OCI-LY1 (cell line): ENCODE data around the gene PLEKHJ1.
A peak's percentile ranks its signal among the peaks of the same experiment; 100 is the strongest.

Experiments used
- H2AFZ ChIP-seq: fragments of 200-600 bp; sonication (generic), shearing (Covaris generic); 2 replicates; pipeline ENCODE4 v1.6.0; 2014; ENCODE audit warnings: antibody characterized with exemption, mild to moderate bottlenecking, low read length
- H3F3A ChIP-seq: fragments of 200-600 bp; sonication (generic), shearing (Covaris generic); 2 replicates; pipeline ENCODE4 v1.6.0; 2014; ENCODE audit warnings: mild to moderate bottlenecking, antibody characterized with exemption, low read length, moderate library complexity; ENCODE audit not compliant: insufficient read depth
- H3K27ac ChIP-seq: fragments of 200-600 bp; sonication (generic); 2 replicates; pipeline ENCODE4 v1.5.1; 2014; ENCODE audit warnings: low read length, mixed run types, mild to moderate bottlenecking, low read depth; ENCODE audit not compliant: poor library complexity, severe bottlenecking
- H3K27me3 ChIP-seq: fragments of 200-600 bp; sonication (generic); 2 replicates; pipeline ENCODE4 v1.6.0; 2014; ENCODE audit warnings: antibody characterized with exemption, mild to moderate bottlenecking, low read length, moderate library complexity; ENCODE audit not compliant: insufficient read depth
- H3K36me3 ChIP-seq: fragments of 200-600 bp; sonication (generic); 2 replicates; pipeline ENCODE4 v1.6.1; 2014; ENCODE audit warnings: mild to moderate bottlenecking, antibody characterized with exemption, low read length, moderate library complexity, mixed read lengths; ENCODE audit not compliant: insufficient read depth
- H3K4me1 ChIP-seq: fragments of 200-600 bp; sonication (generic); 2 replicates; pipeline ENCODE4 v1.5.1; 2014; ENCODE audit warnings: mild to moderate bottlenecking, low read length, moderate library complexity; ENCODE audit not compliant: insufficient read depth, severe bottlenecking
- H3K4me2 ChIP-seq: fragments of 200-600 bp; sonication (generic), shearing (Covaris generic); 2 replicates; pipeline ENCODE4 v1.6.1; 2014; ENCODE audit warnings: low read length
- H3K4me3 ChIP-seq: fragments of 200-600 bp; sonication (generic); 2 replicates; pipeline ENCODE4 v1.5.1; 2014; ENCODE audit warnings: low read length, low read depth, mild to moderate bottlenecking, mixed read lengths; ENCODE audit not compliant: poor library complexity, severe bottlenecking
- H3K79me2 ChIP-seq: fragments of 200-600 bp; shearing (Covaris generic); 2 replicates; pipeline ENCODE4 v1.6.1; 2016; ENCODE audit warnings: mixed run types, low read length, mixed read lengths; ENCODE audit not compliant: insufficient read depth
- H3K9ac ChIP-seq: fragments of 200-600 bp; sonication (generic), shearing (Covaris generic); 2 replicates; pipeline ENCODE4 v1.6.1; 2014; ENCODE audit warnings: mild to moderate bottlenecking, low read length, mixed read lengths
- H3K9me2 ChIP-seq: fragments of 200-600 bp; sonication (generic), shearing (Covaris generic); 2 replicates; pipeline ENCODE4 v1.6.1; 2014; ENCODE audit warnings: low read depth, mild to moderate bottlenecking, low read length, mixed read lengths
- H3K9me3 ChIP-seq: fragments of 200-600 bp; shearing (Covaris generic); 2 replicates; pipeline ENCODE4 v1.6.1; 2014; ENCODE audit warnings: low read length, mixed read lengths
- H4K20me1 ChIP-seq: fragments of 200-600 bp; sonication (generic), shearing (Covaris generic); 2 replicates; pipeline ENCODE4 v1.6.0; 2016; ENCODE audit warnings: mild to moderate bottlenecking, low read length; ENCODE audit not compliant: insufficient read depth
- EZH2 ChIP-seq: fragments of 200-600 bp; sonication (generic), shearing (Covaris generic); IDR thresholded peaks from 2 replicates; pipeline ENCODE4 v1.8.0; 2017; ENCODE audit warnings: borderline replicate concordance, mixed run types, mild to moderate bottlenecking, antibody characterized with exemption, low read length, moderate library complexity, mixed read lengths
- TF ChIP-seq, protein P1 (sequence below): fragments of 200-600 bp; sonication (generic), shearing (Covaris generic); IDR thresholded peaks from 2 replicates; pipeline ENCODE4 v1.5.1; 2017; ENCODE audit warnings: mild to moderate bottlenecking, antibody characterized with exemption, low read length, moderate library complexity, mixed read lengths

Gene PLEKHJ1

DNA sequence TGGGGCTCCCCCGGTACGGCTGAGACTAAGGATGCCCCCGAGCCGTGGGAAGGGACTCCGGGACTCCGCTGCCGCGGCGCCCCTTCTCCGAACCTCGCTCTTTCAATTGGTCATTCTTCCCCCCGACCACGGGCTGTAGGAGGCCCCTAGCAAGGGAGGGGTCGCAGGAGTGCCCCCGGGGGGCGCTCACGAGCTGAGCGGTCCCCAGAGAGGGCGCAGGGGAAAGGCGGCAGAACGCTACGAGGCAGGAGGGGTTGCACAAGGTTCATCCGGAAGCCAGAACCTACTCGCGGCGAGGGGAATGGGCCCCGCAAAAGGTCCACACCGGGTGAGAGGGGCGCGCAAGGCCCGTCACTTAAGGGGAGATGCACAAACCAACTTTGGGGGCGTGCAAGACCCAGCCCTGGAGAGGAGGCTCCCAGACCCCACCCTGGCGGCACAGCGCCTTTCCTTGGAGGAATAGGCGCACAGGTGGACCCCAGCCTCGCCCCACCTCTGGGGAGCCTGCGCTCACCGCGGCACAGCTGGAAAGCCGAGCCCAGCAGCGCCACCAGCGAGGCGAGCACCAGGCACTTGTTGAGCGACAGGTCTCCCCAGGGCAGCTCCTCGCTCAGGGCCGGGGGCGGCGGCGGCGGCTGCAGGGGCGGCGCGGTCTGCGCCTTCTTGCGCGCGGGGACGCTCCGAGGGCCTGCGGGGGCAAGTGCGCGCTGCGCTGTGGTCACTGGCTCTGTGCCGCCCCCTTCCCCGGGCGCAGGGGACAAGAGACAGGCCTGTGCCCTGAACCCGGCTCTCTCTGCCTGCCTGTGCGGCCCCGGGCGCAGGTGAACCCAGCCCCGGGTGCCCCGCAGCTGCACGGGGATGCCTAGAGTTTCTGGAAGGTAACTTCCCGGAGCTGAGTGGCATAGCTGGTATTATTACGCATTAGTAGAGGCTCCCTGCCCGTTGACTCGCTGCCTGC lies 17.3 kb upstream of the PLEKHJ1 start:
- Histone ChIP-seq H3K9ac (no peak overlapping the region), H3K27ac (no peak overlapping the region), H3K4me1 (peaks cover 25% of the 10 kb centered on the region), H3K9me3 (no peaks in the 10 kb centered on the region), H3K27me3 (no peaks in the 10 kb centered on the region), H3K9me2 (no peaks in the 10 kb centered on the region), H3F3A (no peaks in the 10 kb centered on the region), H2AFZ (no peak overlapping the region), H3K36me3 (peaks cover 6% of the 10 kb centered on the region; the same call in 1 of the 2 replicates), H3K4me2 (peak overlapping the region; percentile 32; the same call in 1 of the 2 replicates), H4K20me1 (no peaks in the 10 kb centered on the region), H3K79me2 (no peaks in the 10 kb centered on the region), H3K4me3 (peak overlapping the region; percentile 19)
- TF ChIP-seq EZH2 = no peak
- TF ChIP-seq, protein P1, sequence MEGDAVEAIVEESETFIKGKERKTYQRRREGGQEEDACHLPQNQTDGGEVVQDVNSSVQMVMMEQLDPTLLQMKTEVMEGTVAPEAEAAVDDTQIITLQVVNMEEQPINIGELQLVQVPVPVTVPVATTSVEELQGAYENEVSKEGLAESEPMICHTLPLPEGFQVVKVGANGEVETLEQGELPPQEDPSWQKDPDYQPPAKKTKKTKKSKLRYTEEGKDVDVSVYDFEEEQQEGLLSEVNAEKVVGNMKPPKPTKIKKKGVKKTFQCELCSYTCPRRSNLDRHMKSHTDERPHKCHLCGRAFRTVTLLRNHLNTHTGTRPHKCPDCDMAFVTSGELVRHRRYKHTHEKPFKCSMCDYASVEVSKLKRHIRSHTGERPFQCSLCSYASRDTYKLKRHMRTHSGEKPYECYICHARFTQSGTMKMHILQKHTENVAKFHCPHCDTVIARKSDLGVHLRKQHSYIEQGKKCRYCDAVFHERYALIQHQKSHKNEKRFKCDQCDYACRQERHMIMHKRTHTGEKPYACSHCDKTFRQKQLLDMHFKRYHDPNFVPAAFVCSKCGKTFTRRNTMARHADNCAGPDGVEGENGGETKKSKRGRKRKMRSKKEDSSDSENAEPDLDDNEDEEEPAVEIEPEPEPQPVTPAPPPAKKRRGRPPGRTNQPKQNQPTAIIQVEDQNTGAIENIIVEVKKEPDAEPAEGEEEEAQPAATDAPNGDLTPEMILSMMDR = peak; percentile 45; the same call in 1 of the 2 replicates

DNA sequence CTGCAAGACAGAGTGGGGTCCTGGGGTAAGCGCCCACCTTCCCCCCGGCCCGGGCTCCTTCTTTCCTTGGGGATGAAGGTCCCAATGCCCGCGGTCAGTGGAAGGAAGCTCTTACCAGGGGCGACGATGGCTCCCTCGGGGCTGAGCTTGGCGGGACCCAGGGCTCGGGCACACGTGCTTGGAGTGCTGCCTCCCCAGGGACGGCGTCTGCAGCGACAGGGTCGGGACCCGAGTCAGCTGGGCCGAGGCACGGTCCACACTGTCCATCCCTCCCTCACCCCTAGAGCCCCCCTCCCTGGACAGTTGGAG lies 16.6 kb upstream of the PLEKHJ1 start:
- Histone ChIP-seq H3K36me3 (peaks cover 8% of the 10 kb centered on the region; the same call in 1 of the 2 replicates), H4K20me1 (no peaks in the 10 kb centered on the region), H3K27ac (no peak overlapping the region), H3K4me1 (peaks cover 19% of the 10 kb centered on the region), H3K79me2 (no peaks in the 10 kb centered on the region), H3K9me2 (no peaks in the 10 kb centered on the region), H3K27me3 (no peaks in the 10 kb centered on the region), H3K4me2 (no peak overlapping the region; the same call in 1 of the 2 replicates), H3K9me3 (no peaks in the 10 kb centered on the region), H3K9ac (no peak overlapping the region), H2AFZ (no peak overlapping the region), H3K4me3 (no peak overlapping the region), H3F3A (no peaks in the 10 kb centered on the region)
- TF ChIP-seq, protein P1 = no peak
- TF ChIP-seq EZH2 = no peak

DNA sequence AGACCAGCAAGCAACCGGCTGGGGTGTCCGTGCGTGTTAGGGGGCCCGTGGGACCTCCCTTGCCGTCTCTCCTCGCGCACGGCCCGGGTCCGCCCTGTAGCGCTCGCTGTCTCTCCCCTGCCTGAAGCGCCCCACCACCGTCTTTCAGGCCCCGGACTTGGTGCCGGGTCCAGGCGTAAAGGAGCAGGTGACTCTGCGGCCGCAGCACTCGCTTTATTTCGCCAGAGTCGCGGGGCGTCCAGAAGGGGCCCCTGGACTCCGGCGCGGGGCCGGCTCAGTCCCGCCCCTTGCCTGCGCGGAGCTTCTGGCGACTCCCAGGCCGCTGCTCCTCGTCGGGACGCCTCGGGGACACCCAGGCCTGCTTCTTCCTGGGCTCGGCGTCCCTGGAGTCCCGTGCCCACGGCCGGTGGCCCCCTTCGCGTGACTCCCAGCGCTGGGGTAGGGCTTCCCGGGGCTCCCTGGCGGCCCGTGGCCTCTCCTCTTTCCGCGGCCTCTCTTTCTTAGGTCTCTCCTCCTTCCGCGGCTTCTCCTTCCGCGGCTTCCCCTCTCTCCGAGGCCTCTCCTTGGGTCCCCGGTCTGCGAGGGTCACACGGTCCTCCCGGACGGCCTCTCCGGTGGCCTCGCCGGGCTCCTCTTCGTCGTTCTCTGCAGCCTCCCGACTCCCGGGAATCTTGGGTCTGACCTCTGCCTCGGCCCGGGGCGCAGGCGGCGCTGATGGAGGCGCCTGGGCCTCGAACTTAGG lies 16.1 kb upstream of the PLEKHJ1 start:
- Histone ChIP-seq H3K9ac (no peak overlapping the region), H3K27ac (no peak overlapping the region), H3K4me1 (peaks cover 14% of the 10 kb centered on the region), H2AFZ (no peak overlapping the region), H3K9me3 (no peaks in the 10 kb centered on the region), H3K9me2 (no peaks in the 10 kb centered on the region), H3F3A (no peaks in the 10 kb centered on the region), H3K79me2 (no peaks in the 10 kb centered on the region), H3K4me3 (no peak overlapping the region), H3K36me3 (peaks cover 12% of the 10 kb centered on the region), H4K20me1 (no peaks in the 10 kb centered on the region), H3K27me3 (no peaks in the 10 kb centered on the region), H3K4me2 (no peak overlapping the region)
- no peak for TF ChIP-seq EZH2
- TF ChIP-seq, protein P1 = no peak
